ENCODE measurements around the gene LZTFL1. TPM values are rescaled to one million over a fixed set of nuclear protein-coding genes. Genes with fewer than 3 reads are reported as not detected.

Gene LZTFL1
- total RNA-seq, 1 donor from 2014 or later = 6.7 TPM

DNA sequence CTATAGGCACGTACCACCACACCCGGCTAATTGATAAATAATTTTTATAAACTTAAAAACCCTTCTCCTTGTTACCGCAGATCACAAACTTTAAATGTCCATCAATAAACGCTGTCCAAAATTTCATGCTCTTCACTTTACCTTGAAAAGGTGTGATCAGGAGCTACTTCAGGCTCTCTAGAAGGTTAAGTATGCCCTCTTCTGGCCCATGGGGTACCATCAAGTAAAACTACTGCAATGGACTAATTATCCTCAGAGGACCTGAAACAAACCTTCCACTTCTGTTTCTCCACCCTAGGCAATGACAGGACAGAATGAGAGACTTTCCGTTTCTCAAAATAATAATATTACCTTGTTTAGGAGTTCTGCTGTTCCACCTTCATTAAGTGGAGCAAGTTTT is 9.2 kb downstream of the LZTFL1 start:
- H3K27me3 ChIP-seq = no peaks in the 10 kb centered on the region
- intact Hi-C loops (cut with DNase I) = loop anchor here (10.0 kb wide), 1 partner anchor 318 kb away; no protein-coding TSS in a partner anchor
- TF ChIP-seq, protein P1, sequence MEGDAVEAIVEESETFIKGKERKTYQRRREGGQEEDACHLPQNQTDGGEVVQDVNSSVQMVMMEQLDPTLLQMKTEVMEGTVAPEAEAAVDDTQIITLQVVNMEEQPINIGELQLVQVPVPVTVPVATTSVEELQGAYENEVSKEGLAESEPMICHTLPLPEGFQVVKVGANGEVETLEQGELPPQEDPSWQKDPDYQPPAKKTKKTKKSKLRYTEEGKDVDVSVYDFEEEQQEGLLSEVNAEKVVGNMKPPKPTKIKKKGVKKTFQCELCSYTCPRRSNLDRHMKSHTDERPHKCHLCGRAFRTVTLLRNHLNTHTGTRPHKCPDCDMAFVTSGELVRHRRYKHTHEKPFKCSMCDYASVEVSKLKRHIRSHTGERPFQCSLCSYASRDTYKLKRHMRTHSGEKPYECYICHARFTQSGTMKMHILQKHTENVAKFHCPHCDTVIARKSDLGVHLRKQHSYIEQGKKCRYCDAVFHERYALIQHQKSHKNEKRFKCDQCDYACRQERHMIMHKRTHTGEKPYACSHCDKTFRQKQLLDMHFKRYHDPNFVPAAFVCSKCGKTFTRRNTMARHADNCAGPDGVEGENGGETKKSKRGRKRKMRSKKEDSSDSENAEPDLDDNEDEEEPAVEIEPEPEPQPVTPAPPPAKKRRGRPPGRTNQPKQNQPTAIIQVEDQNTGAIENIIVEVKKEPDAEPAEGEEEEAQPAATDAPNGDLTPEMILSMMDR (IDR thresholded peaks at IDR 0.05) = no peak
- no peak overlapping the region for H3K27ac ChIP-seq
- H3K9me3 ChIP-seq = no peaks in the 10 kb centered on the region
- no peak for DNase-seq (ENCODE audit: low spot score in 2 of 2)
- peaks cover 23 to 67% of the 10 kb centered on the region in 2 donors for H3K36me3 ChIP-seq
- no peak overlapping the region for H3K4me3 ChIP-seq
- no peaks in the 10 kb centered on the region for H3K4me1 ChIP-seq

DNA sequence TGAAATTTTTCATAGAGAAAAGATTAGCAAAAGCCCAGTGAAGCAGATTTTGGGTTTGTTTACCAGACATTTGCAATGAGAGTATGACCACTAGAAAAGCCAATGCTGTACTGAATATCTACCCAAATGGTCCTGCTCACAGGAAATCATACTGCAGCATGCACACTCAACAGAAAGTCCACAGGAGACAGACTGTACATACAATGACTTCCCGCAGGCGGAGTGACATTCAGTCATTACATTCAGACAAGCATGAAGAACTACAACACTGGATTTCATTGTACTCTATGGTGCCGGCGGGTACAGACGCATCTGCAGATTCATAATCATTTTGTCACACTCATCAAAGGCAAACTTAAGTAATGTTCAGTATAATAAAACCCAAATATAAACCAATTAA is 11.8 kb downstream of the LZTFL1 start:
- Histone ChIP-seq H3K9me3 (no peaks in the 10 kb centered on the region), H3K36me3 (peaks cover 31 to 79% of the 10 kb centered on the region in 2 donors), H3K4me3 (no peak overlapping the region), H3K4me1 (no peaks in the 10 kb centered on the region), H3K27ac (no peak overlapping the region), H3K27me3 (no peaks in the 10 kb centered on the region)
- TF ChIP-seq, protein P1 (IDR thresholded peaks at IDR 0.05) = no peak
- intact Hi-C loops (cut with DNase I) = loop anchor here (10.0 kb wide), 1 partner anchor 315 kb away; no protein-coding TSS in a partner anchor
- DNase-seq (ENCODE audit: low spot score in 2 of 2) = no peak

DNA sequence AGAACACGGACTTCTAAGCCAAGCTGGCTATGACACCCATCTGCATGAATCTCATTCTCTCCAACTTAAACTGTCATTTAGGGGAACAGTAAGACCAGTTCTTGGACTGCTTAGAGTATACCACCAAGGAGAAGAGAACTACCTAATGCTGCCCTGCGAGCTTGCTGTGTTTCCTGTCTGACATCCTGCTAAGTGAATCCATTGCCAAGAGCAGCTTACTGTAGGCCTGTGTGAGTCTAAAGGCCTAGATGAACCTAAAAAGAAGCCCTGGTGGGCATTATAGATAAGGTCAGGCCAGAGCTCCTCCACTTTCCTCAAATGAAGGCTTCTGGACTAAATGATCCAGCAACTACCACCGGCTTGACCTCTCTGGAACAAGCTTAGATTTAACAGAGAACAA is 15.0 kb downstream of the LZTFL1 start:
- TF ChIP-seq, protein P1 (IDR thresholded peaks at IDR 0.05) = no peak
- DNase-seq (ENCODE audit: low spot score in 2 of 2) = no peak
- intact Hi-C loops (cut with DNase I) = no loop called here
- Histone ChIP-seq H3K36me3 (peaks cover 43 to 60% of the 10 kb centered on the region in 2 donors), H3K4me1 (no peaks in the 10 kb centered on the region), H3K9me3 (no peaks in the 10 kb centered on the region), H3K27me3 (no peaks in the 10 kb centered on the region), H3K27ac (no peak overlapping the region), H3K4me3 (no peak overlapping the region)

DNA sequence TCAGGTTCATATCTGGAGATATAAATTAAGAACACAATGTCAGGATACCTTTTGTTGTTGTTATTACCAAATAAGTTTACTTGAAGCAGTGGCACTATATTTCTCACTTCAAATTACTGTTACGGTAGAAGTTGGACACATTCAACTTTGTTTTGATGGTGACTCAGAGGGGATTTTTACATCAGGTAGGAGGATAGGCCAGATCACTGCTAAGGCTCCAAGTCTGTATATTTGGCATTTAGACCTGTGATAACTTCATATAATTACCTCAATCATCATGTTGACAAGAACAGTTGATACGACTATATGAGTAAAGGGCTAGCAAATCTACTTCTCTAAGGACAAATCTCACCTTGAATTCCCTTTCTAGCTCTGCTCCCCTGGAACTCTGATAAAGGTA is 15.6 kb downstream of the LZTFL1 start:
- H3K36me3 ChIP-seq = peaks cover 43 to 54% of the 10 kb centered on the region in 2 donors
- intact Hi-C loops (cut with DNase I) = no loop called here
- no peaks in the 10 kb centered on the region for H3K27me3 ChIP-seq
- no peak for DNase-seq (ENCODE audit: low spot score in 2 of 2)
- H3K27ac ChIP-seq = no peak overlapping the region
- TF ChIP-seq, protein P1 (IDR thresholded peaks at IDR 0.05) = no peak
- no peak overlapping the region for H3K4me3 ChIP-seq
- no peaks in the 10 kb centered on the region for H3K4me1 ChIP-seq
- no peaks in the 10 kb centered on the region for H3K9me3 ChIP-seq

DNA sequence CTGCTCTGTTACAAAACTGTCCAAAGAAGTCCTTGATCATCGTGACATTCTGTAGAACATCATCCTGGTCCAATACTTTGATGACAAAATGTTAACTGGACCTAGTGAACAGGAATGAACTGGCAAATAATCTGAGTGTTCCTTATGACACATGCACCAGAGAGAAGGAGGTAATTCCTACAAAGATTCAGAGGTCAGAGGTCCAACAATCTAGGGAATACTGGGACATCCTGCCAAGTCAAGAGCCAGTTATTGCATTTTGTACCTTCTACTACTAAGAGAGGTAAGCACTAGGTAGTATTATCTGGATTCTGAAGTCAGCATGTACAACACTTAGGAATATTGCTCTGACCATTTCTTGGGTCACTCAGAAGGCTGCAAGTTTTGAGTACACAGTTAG is 20.8 kb downstream of the LZTFL1 start:
- no peak for DNase-seq (ENCODE audit: low spot score in 2 of 2)
- Histone ChIP-seq H3K27me3 (no peaks in the 10 kb centered on the region), H3K9me3 (no peaks in the 10 kb centered on the region), H3K36me3 (peaks cover 25 to 30% of the 10 kb centered on the region in 2 donors), H3K4me1 (no peaks in the 10 kb centered on the region), H3K4me3 (no peak overlapping the region), H3K27ac (no peak overlapping the region)
- TF ChIP-seq, protein P1 (IDR thresholded peaks at IDR 0.05) = no peak
- intact Hi-C loops (cut with DNase I) = no loop called here

DNA sequence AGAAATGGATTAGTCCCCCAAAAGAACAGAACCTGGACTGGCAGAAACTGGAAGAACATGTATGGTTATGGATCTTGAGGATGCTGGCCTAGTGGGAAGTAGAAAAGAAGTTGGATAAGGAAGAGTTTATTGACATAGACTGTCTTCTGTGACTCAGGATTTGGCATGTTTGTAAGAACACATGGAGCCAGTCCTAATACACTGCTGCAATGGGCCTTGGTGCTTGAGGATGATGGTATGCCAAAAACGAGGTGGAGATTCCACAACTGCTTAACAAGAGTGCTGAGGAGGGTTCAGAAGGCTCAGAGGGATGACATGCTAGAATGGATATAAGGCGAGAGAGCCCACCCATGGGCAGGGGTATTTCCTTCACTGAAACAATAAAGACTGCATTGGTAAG is 22.4 kb downstream of the LZTFL1 start:
- no peak for DNase-seq (ENCODE audit: low spot score in 2 of 2)
- Histone ChIP-seq H3K4me1 (no peaks in the 10 kb centered on the region), H3K4me3 (no peak overlapping the region), H3K36me3 (peaks cover 10 to 16% of the 10 kb centered on the region in 2 donors), H3K27ac (no peak overlapping the region), H3K9me3 (no peaks in the 10 kb centered on the region), H3K27me3 (no peaks in the 10 kb centered on the region)
- intact Hi-C loops (cut with DNase I) = no loop called here
- TF ChIP-seq, protein P1 (IDR thresholded peaks at IDR 0.05) = no peak

All from ascending aorta (tissue), 2 donors.